Naive thymus-derived CD8-positive, alpha-beta T cell (primary cell): ENCODE measurements around the gene TBX18. TPM values are rescaled to one million over a fixed set of nuclear protein-coding genes. Genes with fewer than 3 reads are reported as not detected.

Experiments
- ATAC-seq, 2 donors: fragments of 150-1000 bp; cut with Tn5 transposase in 1 of 2; sonication (Bioruptor Pico), chemical (Tn5 transposase) in 1 of 2; 1 replicate in 1 of 2; 2 replicates in 1 of 2; pipeline ENCODE4 v1.10.0; 2021; ENCODE audit warnings: mild to moderate bottlenecking in 2 of 2, moderate library complexity in 2 of 2
- POLR2A ChIA-PET: fragments of 350-600 bp; sonication (Branson Sonifier 250); formaldehyde crosslinking; loops from one replicate; lab custom pipeline; 2021; ENCODE audit warnings: antibody characterized with exemption; lab: Charles Lee
- DNase-seq, 10 donors: peaks; one replicate each; pipeline versions ENCODE4 v3.0.0 to v3.0.0-alpha.2; 2020 to 2022
- H3K27ac Mint-ChIP-seq, 10 donors: one replicate each; pipeline ENCODE4 v1.8.0; 2020 to 2022; ENCODE audit warnings: mild to moderate bottlenecking in 10 of 10, mixed read lengths in 10 of 10, moderate library complexity in 4 of 10, inconsistent platforms in 1 of 10
- H3K27me3 Mint-ChIP-seq, 5 donors: one replicate each; pipeline ENCODE4 v1.8.0; 2021 to 2022; ENCODE audit warnings: mixed read lengths in 5 of 5
- H3K36me3 Mint-ChIP-seq, 3 donors: one replicate each; pipeline ENCODE4 v1.8.0; 2020 to 2022; ENCODE audit warnings: mixed read lengths in 3 of 3, mild to moderate bottlenecking in 2 of 3, inconsistent platforms in 1 of 3
- H3K4me1 Mint-ChIP-seq, 4 donors: one replicate each; pipeline ENCODE4 v1.8.0; 2021 to 2022; ENCODE audit warnings: mixed read lengths in 4 of 4
- H3K4me3 Mint-ChIP-seq, 10 donors: one replicate each; pipeline ENCODE4 v1.8.0; 2020 to 2022; ENCODE audit warnings: mild to moderate bottlenecking in 10 of 10, mixed read lengths in 10 of 10, moderate library complexity in 6 of 10, inconsistent platforms in 1 of 10
- H3K9me3 Mint-ChIP-seq, 9 donors: one replicate each; pipeline ENCODE4 v1.8.0; 2020 to 2022; ENCODE audit warnings: mixed read lengths in 9 of 9, mild to moderate bottlenecking in 3 of 9, inconsistent platforms in 1 of 9, moderate library complexity in 1 of 9
- polyA plus RNA-seq, 3 donors: library from polyadenylated mRNA; unstranded; fragments of 300-500 nt; fragmentation: Illumina TruSeq; gene quantifications; one replicate each; pipeline ENCODE4 v1.2.3, GENCODE V29; 2021
- total RNA-seq, 8 experiments: library from RNA in 2 of 8; stranded (reverse) in 2 of 8; gene quantifications; one replicate each; pipeline ENCODE4 v1.2.3 and lab custom pipeline; 2021 to 2026

TBX18 gene
- total RNA-seq, result not detected
- not detected for polyA plus RNA-seq
- total RNA-seq (lab: John Stamatoyannopoulos, UW), result 0 to 0.35 (median 0) reads per million in 6 experiments

DNA sequence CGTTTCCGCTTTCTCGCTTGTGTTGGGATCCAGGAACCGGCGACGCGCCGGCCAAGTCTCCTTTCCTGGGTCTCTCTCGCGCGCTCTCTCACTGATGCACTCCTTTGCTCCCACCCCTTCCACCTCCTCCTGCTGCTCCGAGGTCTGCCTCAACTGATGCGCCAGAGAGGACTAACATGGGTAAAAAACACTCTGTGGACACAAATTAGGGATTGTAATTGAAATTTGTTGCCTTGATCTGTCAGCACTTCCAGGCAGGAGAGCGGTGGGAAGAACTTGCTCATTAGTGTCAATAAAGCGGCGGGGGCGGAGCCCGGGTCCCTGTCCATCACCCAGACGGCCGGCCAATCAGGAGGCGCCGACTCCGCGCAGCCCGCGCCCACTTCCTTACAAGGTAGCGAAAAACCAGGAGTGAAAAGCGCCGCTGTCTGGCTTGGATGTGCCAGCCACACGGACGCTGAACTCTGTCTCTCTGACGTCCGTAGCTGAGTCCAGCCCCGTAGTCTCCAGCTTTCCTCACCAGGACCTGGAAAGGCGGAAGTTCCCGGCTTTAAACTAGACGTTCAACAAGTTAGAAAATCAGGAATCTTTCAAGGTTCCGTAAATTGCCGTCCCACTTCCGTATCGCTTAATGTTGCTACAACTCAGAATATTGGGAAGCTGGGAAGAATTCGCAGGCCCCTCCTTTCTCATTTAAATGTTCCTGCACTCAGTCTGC lies at the start of gene TBX18:
Gene TBX18, minus strand, starts transcription at position 267 of the 718 bp plus-strand sequence. CDS start 417 bp downstream, outside the sequence.
- peak within 1 kb of the TSS in 1 of 10 donors; percentile 3 for H3K27ac Mint-ChIP-seq
- peaks cover 0 to 14% (median 8%) of the 10 kb centered on the region in 3 donors for H3K36me3 Mint-ChIP-seq
- no peak for ATAC-seq

DNA sequence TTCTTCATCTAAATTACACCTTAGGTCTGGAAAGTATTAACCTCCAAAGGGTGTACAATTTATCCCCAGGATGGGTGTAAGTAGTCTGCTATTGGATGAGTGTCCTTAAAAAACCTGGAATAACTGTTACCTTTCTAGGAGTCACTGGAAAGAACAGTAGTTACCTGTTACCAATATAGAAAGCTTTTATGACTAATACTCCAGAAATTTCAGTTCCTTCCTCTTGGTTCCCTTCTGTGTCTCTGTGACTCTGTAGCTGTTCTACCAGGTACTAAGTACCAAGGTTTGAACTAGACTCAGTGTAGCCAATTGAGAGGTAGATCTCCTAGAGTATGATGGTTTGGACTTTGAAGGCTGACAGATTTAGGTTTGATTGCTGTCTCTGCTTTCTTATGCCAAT lies 47.0 kb upstream of the TBX18 start:
- POLR2A ChIA-PET, result no interaction called here
- DNase-seq (no peak), ATAC-seq (no peak)
- H3K9me3 Mint-ChIP-seq, result no peaks in the 10 kb centered on the region
- no peaks in the 10 kb centered on the region for H3K36me3 Mint-ChIP-seq
- H3K4me3 Mint-ChIP-seq, result no peak overlapping the region
- no peak overlapping the region for H3K27ac Mint-ChIP-seq
- H3K4me1 Mint-ChIP-seq, result no peaks in the 10 kb centered on the region
- peaks cover 0 to 10% (median 0%) of the 10 kb centered on the region in 5 donors for H3K27me3 Mint-ChIP-seq

More for the DNA sequence above, at the start of gene TBX18:
- DNase-seq, result no peak
- POLR2A ChIA-PET, result no interaction called here
- Mint-ChIP-seq H3K4me3 (peak within 1 kb of the TSS in 9 of 10 donors; percentile 16 to 75 (median 62)), H3K9me3 (peaks cover 0 to 12% (median 3%) of the 10 kb centered on the region in 9 donors), H3K4me1 (peaks cover 5 to 19% (median 9%) of the 10 kb centered on the region in 4 donors), H3K27me3 (peaks cover 31 to 94% (median 54%) of the 10 kb centered on the region in 5 donors)

DNA sequence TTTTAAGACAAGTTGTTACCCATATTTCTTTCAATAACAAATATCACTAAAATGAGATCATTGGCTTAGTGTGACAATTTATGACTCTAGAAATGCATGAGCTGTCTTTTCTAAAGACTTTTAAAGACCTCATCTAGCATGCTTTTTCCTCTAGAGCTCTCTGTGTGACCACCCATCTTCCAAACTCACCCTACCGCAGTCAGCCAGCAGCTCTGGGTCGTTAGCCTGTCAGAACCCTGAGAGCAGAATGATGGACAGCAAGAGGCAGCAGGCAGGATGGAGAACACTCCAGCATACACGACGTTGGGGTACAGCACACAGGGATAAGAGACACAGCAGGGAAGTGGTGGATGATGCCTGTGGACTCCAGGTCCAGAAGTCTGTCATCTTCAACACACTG lies 45.1 kb upstream of the TBX18 start:
- H3K4me3 Mint-ChIP-seq, result no peak overlapping the region
- H3K27me3 Mint-ChIP-seq, result peaks cover 0 to 10% (median 0%) of the 10 kb centered on the region in 5 donors

DNA sequence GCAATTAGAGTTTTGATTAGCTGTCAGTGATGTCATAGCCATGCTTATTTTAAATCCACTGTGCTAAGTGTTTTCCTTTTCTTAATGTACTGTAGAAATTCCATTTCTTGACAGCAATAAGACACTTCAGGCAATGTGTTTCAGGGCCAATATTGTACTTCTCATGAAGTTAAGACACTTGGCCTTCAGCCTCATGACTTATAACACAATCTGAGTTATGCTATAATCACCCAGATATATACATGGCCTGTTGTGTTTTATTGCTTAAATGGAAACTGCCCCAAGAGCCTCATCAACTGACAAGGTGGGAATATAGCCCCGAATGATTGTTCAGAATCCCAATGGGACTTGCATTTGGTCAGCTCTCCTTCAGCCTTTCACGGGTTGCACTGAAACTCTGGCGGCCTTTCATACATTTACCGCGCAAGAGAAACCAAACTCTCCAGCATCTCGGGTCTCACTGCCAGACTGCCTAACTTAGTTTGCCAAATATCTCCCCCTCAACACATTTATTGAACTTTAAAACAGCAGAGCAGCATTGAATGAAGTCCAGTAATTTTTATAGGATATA lies 44.2 kb upstream of the TBX18 start:
- Mint-ChIP-seq H3K9me3 (peaks cover 0 to 17% (median 0%) of the 10 kb centered on the region in 9 donors), H3K27me3 (peaks cover 0 to 10% (median 0%) of the 10 kb centered on the region in 5 donors), H3K27ac (peak overlapping the region in 1 of 10 donors; percentile 13), H3K4me3 (no peak overlapping the region), H3K4me1 (no peaks in the 10 kb centered on the region), H3K36me3 (no peaks in the 10 kb centered on the region)
- POLR2A ChIA-PET, result no interaction called here
- no peak for DNase-seq
- no peak for ATAC-seq

More for the DNA sequence above, 45.1 kb upstream of the TBX18 start:
- Mint-ChIP-seq H3K9me3 (peaks cover 0 to 10% (median 0%) of the 10 kb centered on the region in 9 donors), H3K27ac (no peak overlapping the region), H3K36me3 (no peaks in the 10 kb centered on the region), H3K4me1 (no peaks in the 10 kb centered on the region)
- POLR2A ChIA-PET, result no interaction called here
- DNase-seq (no peak), ATAC-seq (no peak)

DNA sequence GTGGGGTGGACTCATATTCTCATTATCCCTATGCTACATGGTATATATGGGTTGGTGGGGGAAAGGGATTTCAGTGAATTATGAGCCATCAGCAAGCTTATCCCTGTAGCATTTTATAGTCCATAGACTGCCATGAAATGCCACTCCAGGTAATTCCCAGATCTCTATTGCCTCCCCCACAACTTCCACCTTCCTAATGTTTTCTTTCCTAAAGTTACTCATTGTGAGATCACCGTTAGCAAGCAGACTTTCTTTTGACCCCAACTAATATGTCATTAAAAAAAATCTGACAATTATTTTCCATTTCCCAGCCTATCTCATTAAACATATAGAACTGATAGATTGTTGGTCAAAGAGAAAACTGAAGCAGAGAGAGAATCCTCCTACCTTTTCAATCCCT lies 40.7 kb upstream of the TBX18 start:
- ATAC-seq (no peak), DNase-seq (no peak)
- no peaks in the 10 kb centered on the region for H3K36me3 Mint-ChIP-seq
- H3K4me1 Mint-ChIP-seq, result no peaks in the 10 kb centered on the region
- H3K27me3 Mint-ChIP-seq, result peaks cover 0 to 4% (median 0%) of the 10 kb centered on the region in 5 donors
- H3K9me3 Mint-ChIP-seq, result peaks cover 0 to 17% (median 0%) of the 10 kb centered on the region in 9 donors
- H3K27ac Mint-ChIP-seq, result no peak overlapping the region
- no peak overlapping the region for H3K4me3 Mint-ChIP-seq
- POLR2A ChIA-PET, result no interaction called here

DNA sequence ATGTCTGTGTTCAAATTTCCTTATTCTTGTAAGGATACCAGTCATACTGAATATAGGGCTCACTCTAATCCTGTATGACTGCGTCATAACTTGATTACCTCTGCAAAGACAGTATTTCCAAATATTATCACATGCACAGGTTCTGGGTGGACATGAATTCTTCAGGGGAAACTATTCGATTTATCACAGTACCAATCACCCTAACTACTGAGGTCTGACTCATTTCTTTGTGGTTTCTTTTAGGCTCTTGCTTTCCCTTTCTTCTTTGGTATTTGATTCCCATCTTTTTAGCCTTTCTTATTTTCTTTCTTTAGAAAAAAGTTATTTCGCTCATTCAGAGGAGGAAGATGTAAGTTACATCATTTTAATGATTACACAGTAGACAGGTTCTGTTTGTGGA lies 40.3 kb upstream of the TBX18 start:
- H3K9me3 Mint-ChIP-seq, result peaks cover 0 to 17% (median 0%) of the 10 kb centered on the region in 9 donors
- H3K27me3 Mint-ChIP-seq, result peaks cover 0 to 3% (median 0%) of the 10 kb centered on the region in 5 donors
- no peak overlapping the region for H3K4me3 Mint-ChIP-seq
- H3K27ac Mint-ChIP-seq, result no peak overlapping the region
- H3K36me3 Mint-ChIP-seq, result no peaks in the 10 kb centered on the region
- DNase-seq (no peak), ATAC-seq (no peak)
- no peaks in the 10 kb centered on the region for H3K4me1 Mint-ChIP-seq
- POLR2A ChIA-PET, result no interaction called here

DNA sequence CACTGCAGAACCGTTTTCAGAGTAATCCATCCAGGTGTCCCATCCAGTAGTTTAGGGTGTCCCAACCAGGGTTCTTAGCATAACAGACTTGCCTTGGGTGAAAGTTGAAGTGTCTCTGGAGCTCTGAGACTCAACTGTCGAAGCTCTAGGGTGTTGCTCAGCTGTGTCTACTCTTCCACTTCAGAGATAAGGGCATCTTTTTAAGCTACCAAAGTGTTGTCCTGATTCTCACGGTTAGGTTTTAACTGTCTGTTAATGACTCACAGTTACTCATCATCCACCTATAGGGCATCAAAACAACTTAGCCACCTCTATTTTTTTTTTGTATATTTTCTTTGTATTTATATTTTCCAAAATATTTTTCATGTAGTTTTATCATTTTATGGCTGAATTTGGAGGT lies 36.9 kb upstream of the TBX18 start:
- Mint-ChIP-seq H3K4me3 (no peak overlapping the region), H3K27ac (no peak overlapping the region), H3K27me3 (peaks cover 0 to 4% (median 0%) of the 10 kb centered on the region in 5 donors), H3K9me3 (peaks cover 0 to 28% (median 5%) of the 10 kb centered on the region in 9 donors), H3K36me3 (peaks cover 0 to 7% (median 0%) of the 10 kb centered on the region in 3 donors), H3K4me1 (peaks cover 0 to 3% (median 0%) of the 10 kb centered on the region in 4 donors)
- POLR2A ChIA-PET, result no interaction called here
- ATAC-seq, result no peak
- DNase-seq, result no peak

DNA sequence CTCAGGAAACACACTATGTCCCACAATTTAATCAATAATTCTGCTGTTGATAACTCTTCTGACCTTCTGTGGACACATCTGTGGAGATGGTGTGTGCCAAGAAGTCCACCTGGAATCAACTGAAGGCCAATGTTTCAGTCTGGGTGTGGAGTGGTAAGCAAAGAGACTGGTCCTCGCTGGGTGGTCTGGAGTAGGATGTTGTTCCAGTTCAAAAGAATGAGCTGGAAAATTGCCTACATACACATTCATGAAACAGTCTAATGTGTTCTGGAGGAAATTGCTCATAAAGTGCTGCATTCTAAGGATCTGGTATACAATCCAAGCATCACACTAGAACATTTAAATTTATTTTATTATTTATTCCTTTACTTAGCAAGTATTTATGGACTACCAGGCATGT lies 33.9 kb upstream of the TBX18 start:
- no peak overlapping the region for H3K4me3 Mint-ChIP-seq
- ATAC-seq (no peak), DNase-seq (no peak)
- POLR2A ChIA-PET, result no interaction called here
- peaks cover 0 to 3% (median 0%) of the 10 kb centered on the region in 4 donors for H3K4me1 Mint-ChIP-seq
- peaks cover 0 to 8% (median 0%) of the 10 kb centered on the region in 5 donors for H3K27me3 Mint-ChIP-seq
- peaks cover 0 to 12% (median 0%) of the 10 kb centered on the region in 3 donors for H3K36me3 Mint-ChIP-seq
- H3K27ac Mint-ChIP-seq, result no peak overlapping the region
- peaks cover 0 to 25% (median 7%) of the 10 kb centered on the region in 9 donors for H3K9me3 Mint-ChIP-seq

DNA sequence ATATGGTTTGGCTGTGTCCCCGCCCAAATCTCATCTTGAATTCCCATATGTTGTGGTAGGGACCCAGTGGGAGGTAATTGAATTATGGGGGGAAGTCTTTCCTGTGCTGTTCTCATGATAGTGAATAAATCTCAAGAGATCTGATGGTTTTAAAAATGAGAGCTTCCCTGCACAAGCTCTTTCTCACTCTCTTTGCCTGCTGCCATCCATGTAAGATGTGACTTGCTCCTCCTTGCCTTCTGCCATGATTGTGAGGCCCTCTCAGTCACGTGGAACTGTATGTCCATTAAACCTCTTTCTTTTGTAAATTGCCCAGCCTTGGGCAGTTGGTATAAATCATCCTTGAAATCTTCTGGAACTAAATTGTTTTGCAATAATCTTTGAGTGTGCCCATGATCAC lies 31.9 kb upstream of the TBX18 start:
- Mint-ChIP-seq H3K27ac (no peak overlapping the region), H3K4me1 (peaks cover 0 to 3% (median 0%) of the 10 kb centered on the region in 4 donors), H3K4me3 (no peak overlapping the region), H3K9me3 (peaks cover 0 to 31% (median 7%) of the 10 kb centered on the region in 9 donors), H3K36me3 (peaks cover 0 to 12% (median 0%) of the 10 kb centered on the region in 3 donors), H3K27me3 (peaks cover 0 to 8% (median 0%) of the 10 kb centered on the region in 5 donors)
- ATAC-seq (no peak), DNase-seq (no peak)
- POLR2A ChIA-PET, result no interaction called here

DNA sequence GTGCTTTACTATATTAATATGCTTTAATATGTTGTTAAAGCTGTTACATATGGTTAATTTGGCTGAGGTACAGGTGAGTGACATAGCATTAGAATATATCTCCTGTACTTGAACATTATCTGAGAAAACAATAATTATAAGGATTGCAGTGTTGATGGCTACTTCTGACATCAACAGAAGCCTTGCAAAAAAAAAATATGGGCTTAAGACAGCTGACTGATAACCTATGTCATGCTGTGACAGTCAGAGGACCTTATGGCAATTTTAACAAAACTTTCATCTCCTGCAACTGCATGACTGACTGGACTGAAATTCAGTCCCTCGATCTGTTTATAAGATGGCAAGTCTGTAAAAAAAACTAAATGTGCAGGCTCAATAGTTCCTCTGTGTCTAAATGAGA lies 27.5 kb upstream of the TBX18 start:
- peaks cover 0 to 12% (median 0%) of the 10 kb centered on the region in 3 donors for H3K36me3 Mint-ChIP-seq

DNA sequence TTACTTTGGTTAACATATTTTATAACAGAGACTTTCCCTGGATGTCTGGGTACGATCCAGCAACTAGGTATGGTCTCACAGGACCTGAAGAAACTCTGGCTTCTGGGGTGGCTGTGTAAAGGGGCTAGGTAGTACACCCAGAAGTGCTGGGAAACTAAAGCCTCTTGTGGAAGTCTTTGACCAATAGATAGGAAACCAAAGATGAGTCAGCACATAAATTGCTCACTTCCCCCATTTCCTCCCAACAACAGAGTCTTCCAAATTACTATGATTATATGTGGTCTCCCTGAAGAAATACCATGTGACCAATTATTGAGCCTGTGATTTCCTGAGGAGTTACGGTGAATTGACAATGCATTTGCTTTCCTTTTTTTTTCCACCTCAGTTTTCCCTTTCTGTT lies 26.8 kb upstream of the TBX18 start:
- Mint-ChIP-seq H3K27ac (no peak overlapping the region), H3K36me3 (peaks cover 0 to 5% (median 0%) of the 10 kb centered on the region in 3 donors), H3K27me3 (peaks cover 0 to 4% (median 0%) of the 10 kb centered on the region in 5 donors), H3K9me3 (peaks cover 0 to 25% (median 5%) of the 10 kb centered on the region in 9 donors), H3K4me3 (no peak overlapping the region), H3K4me1 (no peaks in the 10 kb centered on the region)
- DNase-seq, result no peak
- no peak for ATAC-seq
- POLR2A ChIA-PET, result no interaction called here

More for the DNA sequence above, 27.5 kb upstream of the TBX18 start:
- ATAC-seq (no peak), DNase-seq (no peak)
- POLR2A ChIA-PET, result no interaction called here
- peaks cover 0 to 3% (median 0%) of the 10 kb centered on the region in 4 donors for H3K4me1 Mint-ChIP-seq
- no peak overlapping the region for H3K27ac Mint-ChIP-seq
- H3K9me3 Mint-ChIP-seq, result peaks cover 3 to 31% (median 10%) of the 10 kb centered on the region in 9 donors
- H3K4me3 Mint-ChIP-seq, result no peak overlapping the region
- peaks cover 0 to 8% (median 0%) of the 10 kb centered on the region in 5 donors for H3K27me3 Mint-ChIP-seq

DNA sequence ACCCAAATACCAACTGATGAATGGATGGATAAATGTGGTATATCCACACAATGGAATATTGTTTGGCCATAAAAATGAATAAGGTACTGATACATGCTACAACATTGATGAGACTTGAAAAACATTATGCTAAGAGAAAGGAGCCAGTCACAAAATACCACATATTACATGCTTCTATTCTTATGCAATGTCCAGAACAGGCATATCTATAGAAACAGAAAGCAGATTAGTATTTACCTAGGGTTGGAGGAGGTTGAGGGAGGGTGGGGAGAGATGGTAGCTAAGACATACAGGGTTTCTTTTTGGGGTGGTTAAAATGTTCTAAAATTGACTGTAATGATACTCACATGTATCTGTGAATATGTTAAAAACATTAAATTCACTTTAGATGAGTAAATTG lies 24.8 kb upstream of the TBX18 start:
- no peak overlapping the region for H3K4me3 Mint-ChIP-seq
- H3K36me3 Mint-ChIP-seq, result peaks cover 0 to 5% (median 0%) of the 10 kb centered on the region in 3 donors
- no peaks in the 10 kb centered on the region for H3K4me1 Mint-ChIP-seq
- POLR2A ChIA-PET, result no interaction called here
- H3K9me3 Mint-ChIP-seq, result peaks cover 0 to 21% (median 5%) of the 10 kb centered on the region in 9 donors
- ATAC-seq (no peak), DNase-seq (no peak)
- no peak overlapping the region for H3K27ac Mint-ChIP-seq
- peaks cover 0 to 7% (median 2%) of the 10 kb centered on the region in 5 donors for H3K27me3 Mint-ChIP-seq

DNA sequence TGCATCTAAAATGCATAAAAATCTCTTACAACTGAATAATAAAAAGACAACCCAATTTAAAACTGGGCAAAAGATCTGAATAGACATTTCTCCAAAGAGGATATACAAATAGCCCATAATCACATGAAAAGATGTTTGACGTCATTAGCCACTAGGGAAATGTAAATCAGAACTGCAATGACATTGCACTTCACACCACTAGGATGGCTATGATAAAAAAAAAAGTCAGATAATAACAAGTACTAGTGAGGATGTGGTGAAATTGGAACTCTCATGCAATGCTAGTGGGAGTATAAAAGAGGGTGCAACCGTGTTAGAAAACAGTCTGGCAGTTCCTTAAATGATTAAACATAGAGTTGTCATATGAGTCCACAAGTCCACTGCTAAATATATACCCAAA lies 24.3 kb upstream of the TBX18 start:
- H3K27ac Mint-ChIP-seq, result no peak overlapping the region
- POLR2A ChIA-PET, result no interaction called here

More for the DNA sequence above, 24.3 kb upstream of the TBX18 start:
- ATAC-seq, result no peak
- Mint-ChIP-seq H3K9me3 (peaks cover 0 to 18% (median 5%) of the 10 kb centered on the region in 9 donors), H3K36me3 (peaks cover 0 to 1% (median 0%) of the 10 kb centered on the region in 3 donors), H3K4me3 (no peak overlapping the region), H3K27me3 (peaks cover 0 to 7% (median 2%) of the 10 kb centered on the region in 5 donors), H3K4me1 (no peaks in the 10 kb centered on the region)
- DNase-seq, result no peak
